Left ventricle myocardium superior (tissue), 1 donor: ENCODE measurements around the gene ESRRB. TPM values are rescaled to one million over a fixed set of nuclear protein-coding genes. Genes with fewer than 3 reads are reported as not detected.

Experiments
- ATAC-seq: fragments of 200-7000 bp; cut with Tn5 transposase; one replicate; pipeline ENCODE4 v1.9.1; 2020; ENCODE audit warnings: mild to moderate bottlenecking, moderate library complexity
- DNase-seq: peaks from one replicate; pipeline ENCODE4 v3.0.0-alpha.2; 2020
- intact Hi-C: fragments of 100-400 bp; cut with micrococcal nuclease; formaldehyde crosslinking; loops from one replicate; pipeline ENCODE4 v1.11.0; 2022
- total RNA-seq: library from RNA; stranded (reverse); fragmentation: NEBNext Ultra II Directional; extraction: Animal tissue kit (Norgen Biotek cat#: 25700); gene quantifications from one replicate; pipeline ENCODE4 v1.2.1, GENCODE V29; 2021
- donor health status: DM: no; HTN: yes; CAD: no; lungs with severe emphysema.

ESRRB gene
- total RNA-seq, 1 donor from 2014 or later = 4.6 TPM

DNA sequence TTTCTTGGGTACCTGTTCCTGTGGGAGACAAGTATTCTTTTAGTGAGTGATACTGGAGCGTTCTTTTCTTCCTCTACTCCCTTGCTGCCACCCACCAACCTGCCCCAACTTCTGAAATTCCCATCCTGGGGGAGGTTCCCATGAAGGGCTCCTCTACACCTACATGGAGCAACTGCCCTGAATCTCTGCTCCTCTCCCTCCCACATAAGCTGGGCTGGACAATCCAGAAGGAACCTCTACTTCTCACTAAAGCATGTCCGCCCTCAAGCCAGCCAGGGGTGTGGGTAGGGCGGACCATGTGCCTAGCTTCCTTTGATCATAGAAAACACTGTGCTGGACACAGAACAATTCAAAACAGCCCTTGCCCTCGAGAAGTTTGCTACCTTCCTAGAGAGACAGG, 25.9 kb upstream of the ESRRB start:
- ATAC-seq (no peak), DNase-seq (no peak)
- intact Hi-C loops = loop anchor here (5.0 kb wide), 1 partner anchor 298 kb away; no protein-coding TSS in a partner anchor

GRCh38 chr14:76350671-76351070, 25.3 kb upstream of the ESRRB start:
- ATAC-seq = no peak
- DNase-seq = no peak
- intact Hi-C loops = loop anchor here (5.0 kb wide), 1 partner anchor 298 kb away; no protein-coding TSS in a partner anchor

DNA sequence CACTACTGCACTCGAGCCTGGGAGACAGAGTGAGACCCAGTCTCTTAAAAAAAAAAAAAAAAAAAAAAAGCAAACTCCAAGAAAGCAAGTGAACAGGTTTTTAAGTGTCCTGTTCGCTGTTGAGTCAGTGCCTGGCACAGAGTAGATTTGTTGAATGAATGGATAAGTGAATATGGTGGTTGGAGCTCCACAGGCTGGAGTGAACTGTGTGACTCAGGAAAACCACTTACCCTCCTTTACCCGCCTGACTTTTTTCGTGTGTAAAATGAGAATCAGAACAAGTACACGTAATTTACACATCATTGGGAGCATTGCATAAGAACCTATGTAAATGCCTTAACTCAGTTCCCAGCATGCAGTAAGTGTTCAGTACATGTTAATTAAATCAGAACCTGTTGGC, 24.0 kb upstream of the ESRRB start:
- ATAC-seq (no peak), DNase-seq (no peak)
- intact Hi-C loops = loop anchor here (5.0 kb wide), 1 partner anchor 300 kb away; no protein-coding TSS in a partner anchor

DNA sequence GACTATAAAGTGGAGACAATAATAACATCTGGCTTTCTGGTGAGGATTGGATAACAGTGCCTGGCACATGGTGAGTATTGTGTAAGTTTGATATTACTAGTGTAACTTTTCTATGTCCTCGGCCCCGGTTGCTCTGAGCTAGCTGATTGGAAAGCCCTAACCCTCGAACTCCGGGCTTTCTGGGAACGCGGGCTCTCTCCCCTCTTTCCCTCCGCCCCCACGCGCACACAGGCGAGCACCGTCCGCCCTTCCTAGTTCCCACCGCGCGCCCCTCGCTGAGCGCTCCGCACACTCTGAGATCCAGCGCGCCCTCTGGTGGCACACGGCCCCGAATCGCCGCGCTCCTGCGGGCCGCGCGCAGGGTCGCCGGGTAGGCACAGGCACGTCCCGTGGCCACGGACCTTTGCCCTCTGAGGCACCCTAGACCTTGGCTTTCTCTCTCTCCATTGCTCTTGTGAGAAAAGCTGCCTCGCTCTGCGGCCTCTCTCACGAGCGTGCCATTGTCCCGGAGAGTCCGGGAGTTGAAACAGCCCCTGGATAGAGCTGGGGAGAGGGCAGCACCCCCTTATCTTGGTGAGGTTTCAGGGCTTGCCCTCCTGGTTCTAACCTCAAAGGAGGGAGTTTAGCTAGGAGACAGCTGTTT, 23.2 kb upstream of the ESRRB start:
- DNase-seq (peak; percentile 82), ATAC-seq (peak; percentile 87)
- intact Hi-C loops = loop anchor here (5.0 kb wide), 1 partner anchor 300 kb away; no protein-coding TSS in a partner anchor

DNA sequence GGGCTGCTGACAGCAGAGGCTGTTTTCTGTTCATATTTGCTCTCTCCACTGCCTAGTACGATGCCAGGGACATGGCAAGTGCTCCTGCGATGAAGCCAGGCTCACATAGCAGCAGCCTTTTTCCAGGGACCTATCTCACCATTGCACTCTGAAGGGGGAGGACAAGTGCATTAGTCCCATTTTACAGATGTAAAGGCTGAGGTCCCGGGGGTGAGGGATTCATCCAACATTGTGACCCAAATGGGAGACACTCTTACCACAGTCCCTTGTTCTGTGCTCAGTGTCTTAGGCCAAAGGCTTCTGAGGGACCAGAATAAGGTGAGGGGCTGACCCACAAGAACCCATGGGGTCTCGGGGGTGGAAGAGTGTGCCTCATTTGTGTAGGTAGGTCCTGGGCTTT, 21.6 kb upstream of the ESRRB start:
- intact Hi-C loops = loop anchor here (5.0 kb wide), 1 partner anchor 302 kb away; no protein-coding TSS in a partner anchor

GRCh38 chr14:76355771-76356170, 20.2 kb upstream of the ESRRB start:
- intact Hi-C loops = no loop called here
- DNase-seq (no peak), ATAC-seq (no peak)

More for the DNA sequence above, 21.6 kb upstream of the ESRRB start:
- no peak for ATAC-seq
- no peak for DNase-seq

DNA sequence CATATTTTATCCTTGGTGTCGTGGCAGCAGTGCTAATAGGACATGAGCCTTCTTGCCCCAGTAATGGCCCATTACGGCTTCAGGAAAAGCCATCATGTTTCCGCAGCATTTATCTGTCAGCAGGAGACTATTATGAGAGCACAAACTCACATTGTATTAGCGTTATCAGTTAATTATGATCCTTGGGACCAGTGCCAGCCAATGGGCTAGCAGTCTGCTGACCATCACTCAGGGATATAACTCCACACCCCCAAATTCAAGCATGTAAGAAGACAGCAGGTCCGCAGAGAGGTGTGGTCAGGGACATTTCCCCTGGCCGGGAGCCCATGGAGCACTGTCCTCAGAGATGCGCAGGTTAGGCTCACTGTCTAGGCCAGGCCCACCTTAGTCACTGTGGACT, 4.9 kb upstream of the ESRRB start:
- DNase-seq = no peak
- intact Hi-C loops = no loop called here
- no peak for ATAC-seq

DNA sequence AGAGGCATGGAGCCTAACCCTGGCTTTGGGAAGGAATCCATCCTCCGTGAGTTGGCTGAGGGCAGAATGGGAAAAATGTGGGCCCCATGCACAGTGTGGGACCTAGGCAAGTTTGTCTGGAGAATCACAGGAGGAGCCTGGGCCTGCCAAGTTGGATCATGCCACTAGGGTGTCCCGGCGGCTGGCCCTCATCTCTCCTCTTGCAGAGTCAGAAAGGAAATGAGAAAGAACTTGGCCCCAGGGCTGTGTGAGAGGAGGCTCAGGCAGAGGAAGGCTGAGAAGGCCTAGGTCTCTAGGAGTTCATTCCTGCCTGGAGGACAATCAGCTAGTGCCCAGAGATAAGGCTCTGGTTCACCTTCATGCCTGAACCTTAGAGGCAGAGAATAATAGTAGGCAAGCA, 2.5 kb upstream of the ESRRB start:
- no peak for DNase-seq
- intact Hi-C loops = no loop called here
- ATAC-seq = no peak

GRCh38 chr14:76375484-76375883, 453 bp upstream of the ESRRB start:
- DNase-seq (no peak), ATAC-seq (no peak)
- intact Hi-C loops = no loop called here

DNA sequence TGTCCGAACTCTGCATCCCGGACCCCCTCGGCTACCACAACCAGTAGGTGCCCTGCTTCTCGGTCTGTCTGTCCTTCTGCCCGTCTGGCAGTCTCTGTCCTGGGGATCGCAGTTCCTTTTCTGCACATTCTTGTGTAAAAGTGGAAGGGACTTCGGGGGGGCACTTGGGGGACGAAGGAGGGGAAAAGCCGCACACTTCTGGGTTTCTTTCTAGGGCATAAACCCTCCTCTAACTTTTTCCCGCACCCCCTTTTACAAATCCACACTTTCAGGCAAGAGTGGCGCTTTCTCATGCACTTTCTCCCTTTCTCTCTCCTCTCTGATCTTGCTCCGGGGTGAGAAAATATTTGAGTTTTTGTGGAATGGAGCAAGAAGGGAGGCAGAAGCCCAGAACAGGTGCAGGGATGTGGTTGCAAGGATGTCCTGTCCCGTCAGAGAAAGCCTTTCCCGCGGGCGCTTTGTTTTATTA, 506 bp downstream of the ESRRB start:
- intact Hi-C loops = no loop called here
- ATAC-seq = no peak

DNA sequence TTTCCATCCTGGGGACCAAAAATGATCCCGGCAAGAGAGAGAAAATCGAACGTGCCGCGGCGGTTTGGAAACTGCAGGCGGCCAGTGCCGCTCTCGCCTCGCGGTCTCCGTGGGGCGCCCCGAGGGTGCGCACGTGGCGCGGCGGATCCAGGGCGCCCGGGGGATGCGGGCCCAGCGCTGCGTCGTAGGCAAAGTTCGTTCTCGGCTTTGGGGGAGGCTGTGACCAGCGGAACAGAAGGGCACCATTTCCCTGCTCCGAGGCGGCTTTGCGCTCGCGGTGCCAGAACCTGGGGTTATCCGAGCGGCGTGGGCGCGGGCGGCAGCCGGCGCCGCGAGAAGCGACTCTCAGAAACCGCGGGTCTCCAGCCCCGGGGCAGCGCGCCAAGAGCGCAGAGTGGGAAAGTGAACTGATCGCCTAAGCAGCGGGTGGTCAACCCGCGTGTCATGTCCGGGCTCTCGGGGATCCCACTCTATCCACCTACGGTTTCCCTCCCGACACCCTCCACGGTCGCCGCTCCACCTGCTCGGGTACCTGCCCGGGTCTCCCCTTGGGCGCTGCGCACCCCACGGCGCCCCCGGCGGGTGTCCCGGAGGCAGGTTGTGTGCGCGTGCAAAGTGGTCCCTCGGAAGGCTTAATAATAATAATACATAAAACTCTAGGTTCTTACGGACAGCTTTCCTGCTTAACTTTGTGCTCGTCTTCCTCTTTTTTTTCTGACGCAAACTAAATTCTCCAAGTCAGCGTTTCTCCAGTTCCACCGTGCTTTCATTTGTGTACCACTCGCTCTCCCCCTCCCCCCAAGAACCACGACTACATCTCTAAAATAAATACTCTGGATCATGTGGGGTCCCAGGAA, 1.2 kb downstream of the ESRRB start:
- intact Hi-C loops = no loop called here
- peak; percentile 14 for ATAC-seq
- no peak for DNase-seq

More for the DNA sequence above, 506 bp downstream of the ESRRB start:
- DNase-seq = no peak

- DNase-seq (no peak), ATAC-seq (no peak)
- intact Hi-C loops = no loop called here
Observed at GRCh38 chr14:76377735-76378074, 1.8 kb downstream of the ESRRB start.

GRCh38 chr14:76380991-76381390, 5.1 kb downstream of the ESRRB start:
- ATAC-seq = no peak
- no peak for DNase-seq
- intact Hi-C loops = loop anchor here (10.0 kb wide), 1 partner anchor 326 kb away; no protein-coding TSS in a partner anchor

DNA sequence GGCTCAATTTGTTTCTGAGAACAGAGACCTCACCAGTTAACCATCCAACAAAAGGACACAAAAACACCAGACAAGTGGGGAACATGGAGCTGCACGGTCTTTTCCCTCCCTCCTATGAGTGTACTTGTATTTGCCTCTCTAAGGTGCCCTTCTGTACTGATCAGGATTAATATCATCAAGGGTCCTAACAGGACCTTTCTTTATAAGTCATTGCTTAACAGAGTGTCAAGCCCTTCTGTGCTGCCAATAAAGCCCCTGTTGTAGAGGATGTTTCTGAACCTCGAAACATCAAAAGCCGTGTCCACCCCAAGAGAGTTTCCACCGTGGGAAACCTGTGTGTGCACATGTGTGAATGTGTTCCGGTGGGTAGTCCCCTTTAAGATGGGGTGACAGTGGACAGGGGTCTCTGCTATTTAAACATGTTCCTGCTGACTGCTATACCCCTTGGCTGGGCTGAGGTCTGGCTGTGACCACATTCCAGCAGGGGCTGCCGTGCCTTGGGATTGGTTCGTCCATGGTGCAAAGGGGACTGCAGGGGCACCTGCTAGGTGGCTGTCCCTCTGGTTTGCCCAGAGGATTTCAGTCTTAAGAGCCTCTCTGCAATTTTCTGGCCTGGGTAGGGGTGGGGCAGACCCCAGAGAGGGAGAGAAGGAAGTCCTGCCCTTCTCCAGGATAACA, 6.0 kb downstream of the ESRRB start:
- ATAC-seq = no peak
- intact Hi-C loops = loop anchor here (10.0 kb wide), 1 partner anchor 327 kb away; no protein-coding TSS in a partner anchor
- no peak for DNase-seq

DNA sequence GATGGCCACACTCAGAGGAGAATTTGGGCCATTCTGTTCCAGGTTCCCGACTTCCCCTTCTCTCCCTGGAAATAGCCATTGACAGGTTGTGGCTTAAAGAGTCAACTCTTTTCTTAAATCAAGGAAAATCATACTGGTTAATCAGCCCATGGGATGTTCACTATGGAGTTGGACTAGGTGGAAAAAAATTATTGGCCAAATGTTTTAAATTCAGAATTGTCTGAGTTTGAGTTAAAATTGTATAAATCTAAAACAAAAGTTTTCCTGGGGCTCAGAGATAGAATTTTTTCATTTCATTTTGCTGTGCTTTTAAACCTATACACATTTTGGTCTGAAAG, 6.5 kb downstream of the ESRRB start:
- DNase-seq (no peak), ATAC-seq (no peak)
- intact Hi-C loops = loop anchor here (10.0 kb wide), 1 partner anchor 328 kb away; no protein-coding TSS in a partner anchor

GRCh38 chr14:76385435-76385834, 9.5 kb downstream of the ESRRB start:
- intact Hi-C loops = loop anchor here (10.0 kb wide), 1 partner anchor 331 kb away; no protein-coding TSS in a partner anchor
- ATAC-seq = no peak

GRCh38 chr14:76386944-76387782, 11.2 kb downstream of the ESRRB start:
- intact Hi-C loops = loop anchor here (10.0 kb wide), 1 partner anchor 332 kb away; no protein-coding TSS in a partner anchor
- ATAC-seq (peak; percentile 90), DNase-seq (peak; percentile 74)

More at GRCh38 chr14:76385435-76385834, 9.5 kb downstream of the ESRRB start:
- no peak for DNase-seq

- ATAC-seq = no peak
- no peak for DNase-seq
- intact Hi-C loops = loop anchor here (10.0 kb wide), 1 partner anchor 335 kb away; no protein-coding TSS in a partner anchor
Observed at GRCh38 chr14:76389841-76390240, 13.9 kb downstream of the ESRRB start.

DNA sequence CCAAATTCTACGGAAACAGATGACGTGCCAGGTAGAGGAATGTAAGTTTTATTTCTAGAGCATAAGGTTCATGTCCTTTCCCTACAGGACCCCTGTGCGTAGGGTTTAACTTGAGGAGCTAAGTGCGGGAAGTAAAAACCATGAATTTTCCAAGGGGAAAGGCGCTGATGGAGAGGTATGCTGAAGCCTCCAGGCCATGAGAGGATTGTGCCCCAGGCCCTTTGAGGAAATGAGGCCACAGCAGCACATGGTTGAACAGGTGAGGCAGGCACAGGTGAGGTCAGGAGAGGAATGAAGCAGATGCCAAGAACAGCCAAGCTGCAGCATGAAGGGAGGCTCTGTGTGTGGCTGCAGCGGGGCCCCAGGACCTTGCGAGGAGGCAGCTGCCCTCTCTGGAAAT, 14.7 kb downstream of the ESRRB start:
- ATAC-seq (no peak), DNase-seq (no peak)
- intact Hi-C loops = no loop called here
